Mesendoderm (in vitro differentiated cells): ENCODE measurements around the gene PFDN2.
A peak's percentile ranks its signal among the peaks of the same experiment; 100 is the strongest.

Source experiments
- DNase-seq: peaks from one replicate; pipeline ENCODE4 v3.0.0; 2013
- H2AK5ac ChIP-seq: 2 replicates; pipeline ENCODE4 v1.6.1; 2013; ENCODE audit warnings: low read length, inconsistent platforms
- H2BK120ac ChIP-seq: 2 replicates; pipeline ENCODE4 v1.6.1; 2013; ENCODE audit warnings: low read depth, mild to moderate bottlenecking, low read length, moderate library complexity, mixed read lengths
- H2BK15ac ChIP-seq: replicated peaks from 2 replicates; pipeline ENCODE4 v1.6.1; 2013; ENCODE audit warnings: low read depth, mild to moderate bottlenecking, moderate library complexity
- H2BK5ac ChIP-seq: 2 replicates; pipeline ENCODE4 v1.6.1; 2013; ENCODE audit warnings: low read length, inconsistent platforms
- H3K18ac ChIP-seq: 2 replicates; pipeline ENCODE4 v1.6.1; 2013; ENCODE audit warnings: mild to moderate bottlenecking, low read length, mixed read lengths
- H3K23ac ChIP-seq: one replicate; pipeline ENCODE4 v1.6.1; 2013; ENCODE audit warnings: low read length
- H3K27ac ChIP-seq: 2 replicates; pipeline ENCODE4 v1.5.1; 2013; ENCODE audit warnings: low read depth, mild to moderate bottlenecking, inconsistent platforms, low read length, moderate library complexity
- H3K27me3 ChIP-seq: 2 replicates; pipeline ENCODE4 v1.6.1; 2013; ENCODE audit warnings: low read length, control low read depth, mild to moderate bottlenecking, inconsistent platforms; ENCODE audit not compliant: insufficient read depth, poor library complexity
- H3K36me3 ChIP-seq: 2 replicates; pipeline ENCODE4 v1.6.1; 2013; ENCODE audit warnings: low read length, inconsistent platforms; ENCODE audit not compliant: control insufficient read depth, insufficient read depth
- H3K4ac ChIP-seq: one replicate; pipeline ENCODE4 v1.6.1; 2013; ENCODE audit warnings: low read depth, mild to moderate bottlenecking, low read length, moderate library complexity
- H3K4me1 ChIP-seq: 2 replicates; pipeline ENCODE4 v1.6.1; 2013; ENCODE audit warnings: low read depth, low read length, inconsistent platforms; ENCODE audit not compliant: control insufficient read depth
- H3K4me2 ChIP-seq: 2 replicates; pipeline ENCODE4 v1.6.1; 2013; ENCODE audit warnings: low read length
- H3K4me3 ChIP-seq: 2 replicates; pipeline ENCODE4 v1.5.1; 2013; ENCODE audit warnings: mild to moderate bottlenecking, low read length
- H3K56ac ChIP-seq: one replicate; pipeline ENCODE4 v1.6.1; 2013; ENCODE audit warnings: low read length
- H3K79me1 ChIP-seq: 2 replicates; pipeline ENCODE4 v1.6.1; 2013; ENCODE audit warnings: low read length, inconsistent platforms
- H3K79me2 ChIP-seq: 2 replicates; pipeline ENCODE4 v1.6.1; 2013; ENCODE audit warnings: mild to moderate bottlenecking, low read length; ENCODE audit not compliant: control insufficient read depth, insufficient read depth
- H3K9ac ChIP-seq: 2 replicates; pipeline ENCODE4 v1.6.1; 2013; ENCODE audit warnings: low read length, inconsistent platforms
- H4K5ac ChIP-seq: one replicate; pipeline ENCODE4 v1.6.1; 2013; ENCODE audit warnings: low read length
- H4K8ac ChIP-seq: one replicate; pipeline ENCODE4 v1.6.1; 2013; ENCODE audit warnings: low read depth, mild to moderate bottlenecking, control low read depth, low read length, moderate library complexity
- WGBS: extraction: QIAGEN DNeasy Blood & Tissue Kit; methylation state at CpG from one replicate; pipeline ENCODE4 v1.1.7; 2013; ENCODE audit warnings: low lambda C conversion rate, missing lambda C conversion rate; ENCODE audit not compliant: insufficient coverage; ENCODE audit errors: extremely low coverage; 5-methylcytosine and 5-hydroxymethylcytosine counted together

PFDN2 gene

DNA sequence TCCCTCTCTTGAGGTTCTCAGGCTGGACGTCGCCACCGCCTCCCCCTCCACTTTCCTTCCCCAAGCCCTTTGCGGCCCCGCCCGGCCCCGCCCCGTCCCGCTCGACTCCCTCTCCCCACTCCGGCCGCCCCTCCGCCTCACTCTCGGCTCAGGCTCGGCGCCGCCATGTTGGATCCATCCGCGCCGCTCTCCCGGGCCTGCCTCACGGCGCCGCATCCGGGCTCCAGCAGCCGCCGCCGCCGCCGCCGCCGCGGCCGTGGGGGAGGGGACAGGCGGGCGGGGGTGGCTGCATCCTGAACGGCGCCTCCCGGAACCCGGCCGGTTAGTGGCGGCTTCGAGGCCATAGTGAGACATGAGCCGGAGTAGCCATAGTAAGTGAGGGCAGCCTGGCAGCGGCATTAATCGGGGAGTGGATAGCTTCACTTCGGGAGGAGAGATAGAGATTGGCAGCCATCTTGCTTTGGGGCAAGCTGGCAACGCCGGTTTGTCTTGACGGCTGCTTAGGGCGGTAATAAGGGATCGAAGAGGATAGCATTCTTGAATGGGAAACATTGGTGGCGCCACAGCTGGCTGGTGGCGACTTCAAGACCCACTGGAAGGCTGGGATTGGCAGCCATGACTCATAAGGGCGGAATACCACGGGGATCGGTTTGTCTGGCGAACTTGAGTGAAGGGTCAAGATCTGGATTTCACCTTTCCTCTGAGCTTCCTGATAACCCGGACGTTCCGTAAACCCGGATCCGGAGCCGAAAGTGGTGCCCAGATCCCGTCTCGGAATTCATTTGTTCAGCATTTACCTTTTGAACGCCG lies 14.8 kb upstream of the PFDN2 start, which contains the start of gene DEDD:
TSS of gene DEDD (minus strand) at position 258 of the 810 bp plus-strand sequence. CDS start 8,205 bp downstream, outside the sequence.
- Histone ChIP-seq H3K4me1 (peaks cover 11% of the 10 kb centered on the region), H2BK5ac (peak within 1 kb of the TSS; percentile 85), H4K8ac (peak within 1 kb of the TSS; percentile 14), H3K36me3 (peaks cover 2% of the 10 kb centered on the region), H2BK120ac (peak within 1 kb of the TSS; percentile 91), H3K4ac (peak within 1 kb of the TSS; percentile 76), H3K9ac (peak within 1 kb of the TSS; percentile 80), H3K79me2 (peaks cover 42% of the 10 kb centered on the region), H3K4me2 (peak within 1 kb of the TSS; percentile 88), H2BK15ac (no peak within 1 kb of the TSS), H3K27me3 (no peaks in the 10 kb centered on the region), H3K56ac (peak within 1 kb of the TSS; percentile 84), H3K27ac (peak within 1 kb of the TSS; percentile 98), H3K4me3 (peak within 1 kb of the TSS; percentile 81), H3K18ac (peak within 1 kb of the TSS; percentile 94), H2AK5ac (peak within 1 kb of the TSS; percentile 11), H4K5ac (no peak within 1 kb of the TSS), H3K79me1 (peaks cover 16% of the 10 kb centered on the region), H3K23ac (peak within 1 kb of the TSS; percentile 4)
- DNase-seq = peak; percentile 100
- WGBS = no CpG with 5 or more reads among the region's 68 CpGs

DNA sequence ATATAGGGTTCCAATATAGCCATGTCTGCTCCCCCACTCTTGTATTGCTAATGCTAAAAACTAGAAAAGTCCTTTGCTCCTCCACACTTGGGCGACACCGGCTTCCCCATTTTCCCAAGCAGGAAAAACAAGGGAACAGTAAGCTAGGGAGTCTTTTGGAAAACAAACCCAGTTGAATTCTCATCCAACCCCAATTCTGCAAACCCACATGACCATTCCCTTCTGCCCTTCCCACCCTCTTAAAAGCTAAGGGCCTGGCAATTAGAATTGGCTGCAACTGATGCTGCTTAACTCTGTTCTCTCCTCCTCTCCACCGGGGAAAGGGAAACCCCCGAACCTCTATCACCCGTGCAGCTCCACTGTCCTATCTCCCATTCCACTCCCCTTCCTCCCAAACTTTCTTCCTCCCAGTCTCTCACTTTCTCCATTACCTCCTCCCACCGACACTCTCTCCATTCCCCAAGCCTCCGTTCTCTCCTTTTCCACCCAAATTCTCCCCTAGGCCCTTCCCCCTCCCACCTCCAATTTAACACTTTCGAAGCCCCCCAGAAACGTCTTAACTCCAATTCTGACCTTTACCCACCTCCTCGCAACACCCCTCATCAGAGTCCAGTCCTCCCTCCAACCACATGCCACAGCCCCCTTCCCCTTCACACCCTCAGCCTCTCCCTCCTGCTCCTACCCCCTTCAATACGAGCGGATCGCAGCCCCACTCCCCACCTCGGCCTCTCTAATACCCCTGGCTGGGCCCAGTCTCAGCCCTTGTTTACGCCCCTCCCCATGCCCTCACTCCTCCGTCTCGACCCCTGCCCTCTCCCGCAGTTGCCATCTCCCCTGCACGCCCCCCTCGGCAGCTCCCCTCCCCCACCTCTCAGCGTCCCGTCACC lies 13.9 kb upstream of the PFDN2 start:
- Histone ChIP-seq H4K8ac (no peak overlapping the region), H3K4me1 (peaks cover 11% of the 10 kb centered on the region), H3K4ac (peak overlapping the region; percentile 49), H3K27me3 (no peaks in the 10 kb centered on the region), H2BK5ac (peak overlapping the region; percentile 85), H3K56ac (peak overlapping the region; percentile 84), H3K79me1 (peaks cover 19% of the 10 kb centered on the region), H2BK120ac (no peak overlapping the region), H4K5ac (no peak overlapping the region), H3K18ac (peak overlapping the region; percentile 94), H2AK5ac (peak overlapping the region; percentile 11), H3K4me2 (peak overlapping the region; percentile 56), H3K23ac (no peak overlapping the region), H2BK15ac (no peak overlapping the region), H3K36me3 (peaks cover 4% of the 10 kb centered on the region), H3K79me2 (peaks cover 44% of the 10 kb centered on the region), H3K9ac (peak overlapping the region; percentile 80), H3K27ac (peak overlapping the region; percentile 98), H3K4me3 (peak overlapping the region; percentile 81)
- no CpG with 5 or more reads among the region's 22 CpGs for WGBS
- DNase-seq = no peak

DNA sequence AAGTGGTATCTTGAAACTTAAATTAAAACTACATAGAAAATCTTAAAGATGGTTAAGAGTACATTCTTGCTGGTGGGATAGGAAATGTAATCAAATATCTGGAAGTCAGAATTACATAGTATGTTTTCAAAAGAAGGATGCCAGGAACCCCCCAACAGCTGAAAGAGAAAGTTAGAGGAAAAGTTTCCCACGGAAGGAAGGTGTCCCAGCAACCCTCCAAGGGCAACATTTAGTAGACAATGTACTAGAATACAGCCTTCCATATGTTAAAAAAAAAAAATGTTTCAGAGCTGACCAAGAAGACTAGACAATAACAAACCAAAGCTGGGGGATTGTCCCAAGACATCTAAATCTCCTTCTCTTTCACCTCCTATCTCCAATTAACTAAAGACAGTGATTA lies 12.4 kb upstream of the PFDN2 start:
- Histone ChIP-seq H3K27ac (no peak overlapping the region), H4K8ac (no peak overlapping the region), H2BK5ac (no peak overlapping the region), H4K5ac (no peak overlapping the region), H3K23ac (no peak overlapping the region), H3K4me2 (no peak overlapping the region), H3K4me3 (no peak overlapping the region), H3K79me2 (peaks cover 47% of the 10 kb centered on the region), H3K4me1 (peaks cover 11% of the 10 kb centered on the region), H3K18ac (no peak overlapping the region), H3K79me1 (peaks cover 24% of the 10 kb centered on the region), H3K9ac (peak overlapping the region; percentile 8), H2BK120ac (no peak overlapping the region), H2BK15ac (no peak overlapping the region), H3K56ac (no peak overlapping the region), H3K27me3 (no peaks in the 10 kb centered on the region), H2AK5ac (no peak overlapping the region), H3K36me3 (peaks cover 6% of the 10 kb centered on the region), H3K4ac (no peak overlapping the region)
- no peak for DNase-seq
- no CpG with 5 or more reads among the region's 1 CpG for WGBS

DNA sequence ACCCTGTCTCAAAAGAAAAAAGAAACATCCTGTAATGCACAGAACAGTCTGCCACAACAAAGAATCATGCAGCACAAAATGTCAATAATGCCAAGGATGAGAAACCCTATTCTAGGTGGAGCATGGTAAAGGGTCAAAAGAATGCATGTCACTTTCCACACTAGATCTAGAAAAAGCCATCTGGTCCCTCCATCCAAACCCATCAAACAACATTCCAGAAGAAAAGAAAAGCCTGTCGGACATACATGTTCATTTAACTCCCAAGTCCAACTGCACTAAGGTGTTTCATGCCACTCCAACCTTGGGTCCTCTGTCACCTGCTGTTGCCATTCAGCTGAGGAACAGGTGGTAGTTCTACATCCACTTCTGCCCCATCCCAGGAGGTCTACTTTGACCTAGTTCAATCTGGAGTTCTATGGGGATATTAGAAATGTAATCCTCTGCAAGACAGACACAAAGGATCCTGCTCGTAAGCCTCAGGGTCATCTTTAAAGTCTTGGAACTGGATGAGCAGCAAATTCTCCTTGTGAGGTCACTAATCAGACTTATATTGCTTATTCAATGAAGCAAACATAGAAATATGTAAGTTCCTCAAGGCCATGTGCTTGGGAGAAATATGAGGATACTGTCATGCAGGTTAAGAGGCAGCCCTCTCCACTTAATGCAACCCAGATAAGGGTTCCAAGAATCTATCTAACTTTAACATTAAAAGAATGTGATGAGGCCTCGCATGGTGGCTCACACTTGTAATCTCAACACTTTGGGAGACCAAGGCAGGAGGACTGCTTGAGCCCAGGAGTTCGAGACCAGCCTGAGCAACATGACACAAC lies 11.0 kb upstream of the PFDN2 start:
- no peak for DNase-seq
- Histone ChIP-seq H2BK5ac (no peak overlapping the region), H2AK5ac (no peak overlapping the region), H2BK15ac (no peak overlapping the region), H3K4ac (no peak overlapping the region), H2BK120ac (no peak overlapping the region), H3K9ac (no peak overlapping the region), H3K4me3 (no peak overlapping the region), H4K5ac (no peak overlapping the region), H3K4me2 (no peak overlapping the region), H3K23ac (no peak overlapping the region), H3K27me3 (no peaks in the 10 kb centered on the region), H3K56ac (no peak overlapping the region), H3K27ac (no peak overlapping the region), H4K8ac (no peak overlapping the region), H3K79me2 (peaks cover 41% of the 10 kb centered on the region), H3K79me1 (peaks cover 27% of the 10 kb centered on the region), H3K4me1 (peaks cover 11% of the 10 kb centered on the region), H3K36me3 (peaks cover 12% of the 10 kb centered on the region), H3K18ac (no peak overlapping the region)
- WGBS = no CpG with 5 or more reads among the region's 4 CpGs

DNA sequence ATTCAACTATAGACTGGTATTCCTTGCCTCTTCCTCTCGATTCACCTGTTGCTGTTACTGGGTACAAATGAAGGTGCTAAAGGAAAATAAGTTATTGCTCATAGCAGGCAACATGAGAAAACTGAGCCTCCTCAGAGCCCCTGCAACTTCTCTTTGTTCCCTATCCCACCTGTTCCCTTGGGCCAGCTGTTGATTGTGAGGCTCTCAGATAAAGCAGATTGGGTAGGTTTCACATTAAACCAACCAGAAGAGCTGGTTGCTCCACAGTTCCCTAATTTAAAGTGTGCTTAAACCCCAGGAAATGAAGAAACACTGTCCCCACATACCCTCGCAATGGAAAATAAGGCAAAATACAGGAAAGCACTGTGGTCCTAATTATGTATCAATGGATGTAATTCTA lies 9.8 kb upstream of the PFDN2 start:
- no peak for DNase-seq
- H3K4me2 ChIP-seq = no peak overlapping the region
- no peak overlapping the region for H4K5ac ChIP-seq
- H2BK120ac ChIP-seq = no peak overlapping the region
- H3K23ac ChIP-seq = no peak overlapping the region
- no peak overlapping the region for H3K18ac ChIP-seq
- H3K4me3 ChIP-seq = no peak overlapping the region
- H3K56ac ChIP-seq = no peak overlapping the region
- H3K4me1 ChIP-seq = peaks cover 11% of the 10 kb centered on the region
- peaks cover 16% of the 10 kb centered on the region for H3K36me3 ChIP-seq
- H3K27ac ChIP-seq = no peak overlapping the region
- peaks cover 25% of the 10 kb centered on the region for H3K79me1 ChIP-seq
- H3K27me3 ChIP-seq = no peaks in the 10 kb centered on the region
- WGBS = no CpG with 5 or more reads among the region's 2 CpGs
- H4K8ac ChIP-seq = no peak overlapping the region
- H2AK5ac ChIP-seq = no peak overlapping the region
- no peak overlapping the region for H2BK15ac ChIP-seq
- H2BK5ac ChIP-seq = no peak overlapping the region
- peaks cover 41% of the 10 kb centered on the region for H3K79me2 ChIP-seq
- no peak overlapping the region for H3K9ac ChIP-seq
- H3K4ac ChIP-seq = no peak overlapping the region
